Calu3 (cell line): ENCODE results near the gene C9. TPM values are rescaled to one million over a fixed set of nuclear protein-coding genes. Genes with fewer than 3 reads are reported as not detected.
"Not testable (repeated sequence)": the region's sequence is repeated elsewhere in the genome, so short reads cannot be mapped to it uniquely, and the experiment has no call there.

Experiments
- BruUV-seq: library from RNA; stranded (reverse); fragments of 400-500 nt; replicated peaks from 2 replicates; lab custom pipeline; 2021; lab: Mats Ljungman, UMichigan
- CTCF ChIA-PET: fragments of 300-600 bp; sonication (Branson Sonifier 250); formaldehyde crosslinking; loops from one replicate; lab custom pipeline; 2022; ENCODE audit warnings: antibody characterized with exemption; lab: Charles Lee
- DNase-seq: peaks from one replicate; pipeline ENCODE4 v3.0.0; 2022
- H3K27ac Mint-ChIP-seq: one replicate; pipeline ENCODE4 v1.8.0; 2022; ENCODE audit warnings: mixed read lengths; ENCODE audit not compliant: unreplicated experiment
- H3K27me3 Mint-ChIP-seq: one replicate; pipeline ENCODE4 v1.8.0; 2022; ENCODE audit warnings: mixed read lengths; ENCODE audit not compliant: unreplicated experiment
- H3K36me3 Mint-ChIP-seq: one replicate; pipeline ENCODE4 v1.8.0; 2022; ENCODE audit warnings: mild to moderate bottlenecking, moderate library complexity, mixed read lengths; ENCODE audit not compliant: insufficient read depth, unreplicated experiment
- H3K4me1 Mint-ChIP-seq: one replicate; pipeline ENCODE4 v1.8.0; 2022; ENCODE audit warnings: mild to moderate bottlenecking, low read depth, mixed read lengths; ENCODE audit not compliant: unreplicated experiment
- H3K4me3 Mint-ChIP-seq: one replicate; pipeline ENCODE4 v1.8.0; 2022; ENCODE audit warnings: mild to moderate bottlenecking, low read depth, moderate library complexity, mixed read lengths; ENCODE audit not compliant: unreplicated experiment
- H3K9me3 Mint-ChIP-seq: one replicate; pipeline ENCODE4 v1.8.0; 2022; ENCODE audit warnings: low read depth, mixed read lengths; ENCODE audit not compliant: unreplicated experiment
- CTCF ChIP-seq: fragments of 200-600 bp; IDR thresholded peaks from one replicate; pipeline ENCODE4 v1.8.0; 2022; ENCODE audit warnings: antibody characterized with exemption; ENCODE audit not compliant: unreplicated experiment
- intact Hi-C: fragments of 100-400 bp; cut with micrococcal nuclease; formaldehyde crosslinking; loops from one replicate; pipeline ENCODE4 v1.10.0; 2022; ENCODE audit not compliant: unreplicated experiment
- total RNA-seq: library from RNA; stranded (reverse); gene quantifications from 2 replicates; pipeline ENCODE4 v1.2.3, GENCODE V29; 2022

C9 gene
- total RNA-seq, 1 experiment from 2014 or later: not detected

- no TSS peak for BruUV-seq
- DNase-seq: no peak
- Mint-ChIP-seq H3K27ac (no peak overlapping the region), H3K4me3 (no peak overlapping the region), H3K27me3 (no peaks in the 10 kb centered on the region), H3K4me1 (peaks cover 19% of the 10 kb centered on the region), H3K36me3 (no peaks in the 10 kb centered on the region), H3K9me3 (no peaks in the 10 kb centered on the region)
- no peak for TF ChIP-seq CTCF
- intact Hi-C loops: no loop called here
- CTCF ChIA-PET: interaction anchor here (1.5 to 2.7 kb wide), 2 partner anchors 10 to 13 kb away, joined by 9 to 12 read pairs; partner anchors contain the start of gene DAB2
Measured at GRCh38 chr5:39411061-39411460, 46.8 kb upstream of the C9 start.

- H3K27ac Mint-ChIP-seq: no peak overlapping the region
- H3K27me3 Mint-ChIP-seq: no peaks in the 10 kb centered on the region
- intact Hi-C loops: no loop called here
- no peak for TF ChIP-seq CTCF
- BruUV-seq: no TSS peak
- no peak overlapping the region for H3K4me3 Mint-ChIP-seq
- peaks cover 15% of the 10 kb centered on the region for H3K4me1 Mint-ChIP-seq
- no peak for DNase-seq
- H3K36me3 Mint-ChIP-seq: no peaks in the 10 kb centered on the region
- CTCF ChIA-PET: interaction anchor here (0.7 to 1.2 kb wide), 2 partner anchors 16 to 393 kb away, joined by 3 read pairs; partner anchors contain the start of gene DAB2
- no peaks in the 10 kb centered on the region for H3K9me3 Mint-ChIP-seq
Measured at GRCh38 chr5:39409033-39409432, 44.7 kb upstream of the C9 start.

GRCh38 chr5:39405083-39405843 lies 41.0 kb upstream of the C9 start:
- peaks cover 7% of the 10 kb centered on the region for H3K4me1 Mint-ChIP-seq
- H3K4me3 Mint-ChIP-seq: no peak overlapping the region
- no peak overlapping the region for H3K27ac Mint-ChIP-seq
- no peaks in the 10 kb centered on the region for H3K36me3 Mint-ChIP-seq
- intact Hi-C loops: no loop called here
- DNase-seq: no peak
- CTCF ChIA-PET: interaction anchor here (1.2 kb wide), 1 partner anchor 20 kb away, joined by 5 read pairs; the partner anchor contains the start of gene DAB2
- no peak for TF ChIP-seq CTCF
- no TSS peak for BruUV-seq
- H3K27me3 Mint-ChIP-seq: no peaks in the 10 kb centered on the region
- H3K9me3 Mint-ChIP-seq: no peaks in the 10 kb centered on the region

GRCh38 chr5:39403761-39404160 lies 39.5 kb upstream of the C9 start:
- peaks cover 18% of the 10 kb centered on the region for H3K4me1 Mint-ChIP-seq
- H3K9me3 Mint-ChIP-seq, CTCF ChIA-PET, DNase-seq, H3K27me3 Mint-ChIP-seq, intact Hi-C loops, H3K36me3 Mint-ChIP-seq, BruUV-seq, H3K27ac Mint-ChIP-seq, H3K4me3 Mint-ChIP-seq: not testable (repeated sequence)

GRCh38 chr5:39402140-39402539 lies 37.8 kb upstream of the C9 start:
- peaks cover 20% of the 10 kb centered on the region for H3K4me1 Mint-ChIP-seq

More at GRCh38 chr5:39402140-39402539, 37.8 kb upstream of the C9 start:
- H3K4me3 Mint-ChIP-seq, H3K9me3 Mint-ChIP-seq, H3K27me3 Mint-ChIP-seq, BruUV-seq, DNase-seq, H3K27ac Mint-ChIP-seq, H3K36me3 Mint-ChIP-seq, intact Hi-C loops: not testable (repeated sequence)
- CTCF ChIA-PET: interaction anchor here (1.4 kb wide), 1 partner anchor 9 kb away, joined by 9 read pairs; no protein-coding TSS in a partner anchor
